GM10248 (cell line): ENCODE data around the gene TRPM2.

Experiments
- CTCF ChIA-PET: fragments of 300-600 bp; sonication (Branson Sonifier 250); formaldehyde crosslinking; extraction: SDS; loops from one replicate; lab custom pipeline; 2021; ENCODE audit warnings: antibody characterized with exemption; lab: Yijun Ruan, JAX
- POLR2A ChIA-PET: fragments of 350-650 bp; sonication (Branson Sonifier 250); formaldehyde crosslinking; extraction: SDS; loops from one replicate; lab custom pipeline; 2020; ENCODE audit warnings: antibody characterized with exemption; lab: Yijun Ruan, JAX
- DNase-seq: peaks from one replicate; pipeline ENCODE4 v3.0.0; 2012; ENCODE audit errors: extremely low spot score
- TF ChIP-seq, protein P1 (sequence below): IDR thresholded peaks from 2 replicates; pipeline ENCODE4 v1.5.1; 2012; ENCODE audit warnings: mild to moderate bottlenecking, low read depth; ENCODE audit errors: extremely low read depth, missing control alignments, control extremely low read depth

TRPM2 gene

GRCh38 chr21:44427241-44428120, 74.1 kb downstream of the TRPM2 start:
- TF ChIP-seq, protein P1, sequence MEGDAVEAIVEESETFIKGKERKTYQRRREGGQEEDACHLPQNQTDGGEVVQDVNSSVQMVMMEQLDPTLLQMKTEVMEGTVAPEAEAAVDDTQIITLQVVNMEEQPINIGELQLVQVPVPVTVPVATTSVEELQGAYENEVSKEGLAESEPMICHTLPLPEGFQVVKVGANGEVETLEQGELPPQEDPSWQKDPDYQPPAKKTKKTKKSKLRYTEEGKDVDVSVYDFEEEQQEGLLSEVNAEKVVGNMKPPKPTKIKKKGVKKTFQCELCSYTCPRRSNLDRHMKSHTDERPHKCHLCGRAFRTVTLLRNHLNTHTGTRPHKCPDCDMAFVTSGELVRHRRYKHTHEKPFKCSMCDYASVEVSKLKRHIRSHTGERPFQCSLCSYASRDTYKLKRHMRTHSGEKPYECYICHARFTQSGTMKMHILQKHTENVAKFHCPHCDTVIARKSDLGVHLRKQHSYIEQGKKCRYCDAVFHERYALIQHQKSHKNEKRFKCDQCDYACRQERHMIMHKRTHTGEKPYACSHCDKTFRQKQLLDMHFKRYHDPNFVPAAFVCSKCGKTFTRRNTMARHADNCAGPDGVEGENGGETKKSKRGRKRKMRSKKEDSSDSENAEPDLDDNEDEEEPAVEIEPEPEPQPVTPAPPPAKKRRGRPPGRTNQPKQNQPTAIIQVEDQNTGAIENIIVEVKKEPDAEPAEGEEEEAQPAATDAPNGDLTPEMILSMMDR = no peak
- POLR2A ChIA-PET = no interaction called here
- CTCF ChIA-PET = no interaction called here
- DNase-seq = no peak

- CTCF ChIA-PET = no interaction called here
- no peak for DNase-seq
- POLR2A ChIA-PET = no interaction called here
- TF ChIP-seq, protein P1 = no peak
These were observed 75.0 kb downstream of the TRPM2 start for GRCh38 chr21:44428281-44428960.

GRCh38 chr21:44429894-44430293, 76.5 kb downstream of the TRPM2 start:
- no peak for DNase-seq
- POLR2A ChIA-PET = no interaction called here
- CTCF ChIA-PET = interaction anchor here (1.0 kb wide), 1 partner anchor 9 kb away, joined by 4 read pairs; no protein-coding TSS in a partner anchor
- TF ChIP-seq, protein P1 = no peak

DNA sequence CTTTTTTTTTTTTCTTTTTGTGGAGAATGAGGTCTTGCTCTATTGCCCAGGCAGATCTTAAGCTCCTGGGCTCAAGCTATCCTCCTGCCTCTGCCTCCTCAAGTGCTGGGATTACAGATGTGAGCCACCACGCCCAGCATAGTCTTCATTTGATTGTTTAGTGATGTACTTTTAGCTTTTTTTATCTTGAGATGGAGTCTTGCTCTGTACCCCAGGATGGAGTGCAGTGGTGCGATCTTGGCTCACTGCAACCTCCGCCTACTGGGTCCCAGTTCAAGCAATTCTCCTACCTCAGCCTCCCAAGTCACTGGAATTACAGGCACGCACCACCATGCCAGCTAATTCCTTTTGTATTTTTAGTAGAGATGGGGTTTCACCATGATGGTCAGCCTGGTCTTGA, 77.9 kb downstream of the TRPM2 start:
- ChIA-PET CTCF (no interaction called here), POLR2A (no interaction called here)
- DNase-seq = no peak
- TF ChIP-seq, protein P1 = no peak

DNA sequence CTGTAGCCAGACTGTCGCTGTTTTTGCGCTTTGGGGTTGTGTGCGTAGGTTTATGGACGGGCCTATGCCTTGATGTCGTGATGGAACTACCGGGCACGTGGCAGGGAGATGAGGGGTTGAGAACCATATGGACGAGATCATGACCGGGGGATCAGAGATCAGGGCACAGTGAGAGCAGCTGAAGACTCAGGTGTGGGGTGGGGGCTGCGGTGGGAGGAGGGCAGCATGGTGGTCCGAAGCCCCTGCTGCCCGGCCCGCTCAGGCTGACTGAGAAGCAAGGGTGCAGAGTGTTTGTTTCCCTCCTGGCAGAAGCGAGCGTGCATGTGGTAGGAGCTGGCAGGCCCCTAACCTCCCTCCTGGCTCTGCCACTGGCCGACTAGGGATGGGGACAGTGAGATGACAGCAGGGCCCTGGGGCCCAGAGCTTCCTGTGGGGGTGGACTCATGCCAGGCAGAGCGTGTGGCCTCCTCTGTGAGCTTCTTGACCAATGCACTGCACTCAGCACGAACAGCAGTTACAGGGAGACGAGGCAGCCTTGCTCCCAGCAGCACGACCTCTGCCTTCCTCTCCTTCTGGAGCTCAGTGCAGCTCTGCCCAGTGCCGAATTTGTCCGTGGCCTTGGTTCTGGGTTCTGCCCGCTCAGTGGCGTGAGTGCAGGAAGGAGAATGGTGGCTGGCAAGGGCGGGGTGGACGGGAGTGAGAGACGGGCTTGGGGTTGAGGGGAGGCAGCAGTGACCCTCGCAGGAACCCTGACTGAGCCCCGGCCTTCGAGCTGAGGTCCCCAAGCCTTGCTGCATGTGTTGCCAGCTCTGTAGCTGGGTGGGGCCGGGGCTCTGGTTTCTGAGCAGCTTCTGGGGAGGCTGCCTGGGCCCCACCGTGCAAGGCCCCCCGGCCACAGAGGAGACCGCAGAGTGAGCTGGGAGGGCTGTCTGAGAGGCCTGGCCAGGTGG, 79.7 kb downstream of the TRPM2 start:
- ChIA-PET POLR2A (no interaction called here), CTCF (interaction anchor here (0.9 to 1.6 kb wide), 2 partner anchors 13 to 78 kb away, joined by 3 to 4 read pairs; no protein-coding TSS in a partner anchor)
- TF ChIP-seq, protein P1 = no peak
- DNase-seq = no peak
